HG03280 (cell line): ENCODE measurements around the gene SCYGR6.
"Not testable (repeated sequence)": the region's sequence is repeated elsewhere in the genome, so short reads cannot be mapped to it uniquely, and the experiment has no call there.

Experiments
- ATAC-seq: cut with Tn5 transposase; IDR thresholded peaks from one replicate; pipeline ENCODE4 v1.9.1; 2021; ENCODE audit warnings: mild to moderate bottlenecking, moderate library complexity; ENCODE audit not compliant: unreplicated experiment

The SCYGR6 gene

GRCh38 chr2:227724394-227725039 lies at the start of gene SCYGR6:
Gene SCYGR6 (minus strand): TSS chr2:227724757. CDS start chr2:227724757, 0 bp downstream.
- no peak for ATAC-seq

GRCh38 chr2:227774011-227774624 lies 49.6 kb upstream of the SCYGR6 start:
- ATAC-seq: no peak

GRCh38 chr2:227772932-227773331 lies 48.4 kb upstream of the SCYGR6 start:
- ATAC-seq: no peak

- no peak for ATAC-seq
Observed at GRCh38 chr2:227772197-227772661, 47.7 kb upstream of the SCYGR6 start.

GRCh38 chr2:227767830-227768229 lies 43.3 kb upstream of the SCYGR6 start:
- no peak for ATAC-seq

GRCh38 chr2:227766373-227766883 lies 41.9 kb upstream of the SCYGR6 start:
- peak; percentile 97 for ATAC-seq

GRCh38 chr2:227765788-227766372 lies 41.3 kb upstream of the SCYGR6 start:
- ATAC-seq: no peak

- no peak for ATAC-seq
Observed at GRCh38 chr2:227761740-227762476, 37.4 kb upstream of the SCYGR6 start.

GRCh38 chr2:227759411-227760118 lies 35.0 kb upstream of the SCYGR6 start:
- no peak for ATAC-seq

GRCh38 chr2:227756261-227756660 lies 31.7 kb upstream of the SCYGR6 start:
- not testable (repeated sequence) for ATAC-seq

GRCh38 chr2:227748079-227748478 lies 23.5 kb upstream of the SCYGR6 start:
- no peak for ATAC-seq

- ATAC-seq: no peak
Observed at GRCh38 chr2:227745594-227745993, 21.0 kb upstream of the SCYGR6 start, which contains the start of gene SCYGR8. Gene SCYGR8 (plus strand): TSS chr2:227745894. CDS start chr2:227745894, 0 bp downstream.

GRCh38 chr2:227740705-227741104 lies 16.1 kb upstream of the SCYGR6 start:
- not testable (repeated sequence) for ATAC-seq

- no peak for ATAC-seq
Observed at GRCh38 chr2:227739351-227739750, 14.8 kb upstream of the SCYGR6 start.

GRCh38 chr2:227728035-227728434 lies 3.5 kb upstream of the SCYGR6 start, which contains the start of gene SCYGR7:
Gene SCYGR7 (plus strand): TSS chr2:227728335. CDS start chr2:227728335, 0 bp downstream.
- no peak for ATAC-seq

GRCh38 chr2:227722821-227723220 lies 1.7 kb downstream of the SCYGR6 start:
- not testable (repeated sequence) for ATAC-seq

- ATAC-seq: no peak
Observed at GRCh38 chr2:227720680-227721079, 3.9 kb downstream of the SCYGR6 start.

GRCh38 chr2:227719641-227720040 lies 4.9 kb downstream of the SCYGR6 start:
- ATAC-seq: no peak

GRCh38 chr2:227717687-227718567 lies 6.6 kb downstream of the SCYGR6 start, which contains the start of gene SLC19A3:
Gene SLC19A3 (minus strand): TSS chr2:227718028. CDS start chr2:227702318, 15,710 bp downstream.
- ATAC-seq: no peak
